HG02943 (cell line): ENCODE results near the gene KBTBD13.
"Not testable (repeated sequence)": the region's sequence is repeated elsewhere in the genome, so short reads cannot be mapped to it uniquely, and the experiment has no call there.

Experiments
- ATAC-seq: cut with Tn5 transposase; IDR thresholded peaks from one replicate; pipeline ENCODE4 v1.9.1; 2021; ENCODE audit warnings: mild to moderate bottlenecking, low read depth, moderate library complexity; ENCODE audit not compliant: unreplicated experiment

Gene KBTBD13

DNA sequence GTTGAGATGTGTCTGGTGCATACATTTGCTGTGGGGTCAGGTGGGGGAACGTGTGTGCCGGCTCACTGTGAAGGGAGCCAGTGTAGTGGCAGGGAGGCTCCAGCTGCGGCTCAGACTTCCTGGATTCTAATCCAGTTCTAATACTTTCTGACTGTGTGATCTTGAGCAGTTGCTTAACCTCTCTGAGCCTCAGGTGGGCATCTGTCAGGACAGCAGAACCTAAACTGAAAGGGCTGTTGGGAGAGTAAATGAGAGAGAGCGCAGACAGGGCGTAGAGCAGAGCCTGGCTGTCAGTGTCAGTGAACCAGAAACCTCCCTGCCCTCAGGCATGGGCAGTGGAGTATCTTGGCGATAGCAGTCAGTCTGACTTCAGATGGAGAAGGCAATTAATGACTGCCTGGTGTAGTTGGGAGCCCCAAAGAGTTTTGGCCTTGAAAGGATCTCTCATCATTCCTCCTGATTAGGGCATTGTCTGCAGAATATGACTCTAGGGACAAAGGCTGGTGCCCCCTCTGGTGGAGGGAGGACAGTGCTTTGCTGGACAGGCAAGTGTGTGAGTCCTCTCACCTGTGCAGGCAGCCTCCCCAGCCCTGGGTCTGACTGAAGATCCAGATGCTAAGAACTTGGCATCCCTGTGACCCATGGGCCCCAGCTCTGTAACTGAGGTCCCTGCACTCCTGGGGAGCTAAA, 9.6 kb downstream of the KBTBD13 start:
- no peak for ATAC-seq

- ATAC-seq: no peak
Observed at GRCh38 chr15:65086680-65087111, 10.2 kb downstream of the KBTBD13 start.

DNA sequence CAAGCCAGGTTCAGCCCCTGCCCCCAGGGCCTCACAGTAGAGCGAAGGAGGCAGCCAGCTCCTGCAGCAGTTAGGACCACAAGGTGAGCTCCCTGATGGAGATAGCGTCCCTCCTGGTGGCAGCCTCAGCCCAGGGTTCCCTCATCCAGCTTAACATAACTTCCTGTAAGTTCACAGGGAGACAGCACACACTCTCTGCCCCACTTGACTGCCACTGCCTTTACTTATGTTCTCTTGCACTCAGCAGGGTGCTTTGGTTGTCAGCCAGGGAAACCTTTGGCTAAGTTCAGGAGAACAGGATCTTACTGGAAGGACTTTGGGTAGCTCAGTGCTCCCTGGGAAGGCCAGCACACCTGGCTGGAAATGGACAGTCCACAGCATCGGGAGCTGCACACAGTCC, 10.9 kb downstream of the KBTBD13 start:
- ATAC-seq: no peak

DNA sequence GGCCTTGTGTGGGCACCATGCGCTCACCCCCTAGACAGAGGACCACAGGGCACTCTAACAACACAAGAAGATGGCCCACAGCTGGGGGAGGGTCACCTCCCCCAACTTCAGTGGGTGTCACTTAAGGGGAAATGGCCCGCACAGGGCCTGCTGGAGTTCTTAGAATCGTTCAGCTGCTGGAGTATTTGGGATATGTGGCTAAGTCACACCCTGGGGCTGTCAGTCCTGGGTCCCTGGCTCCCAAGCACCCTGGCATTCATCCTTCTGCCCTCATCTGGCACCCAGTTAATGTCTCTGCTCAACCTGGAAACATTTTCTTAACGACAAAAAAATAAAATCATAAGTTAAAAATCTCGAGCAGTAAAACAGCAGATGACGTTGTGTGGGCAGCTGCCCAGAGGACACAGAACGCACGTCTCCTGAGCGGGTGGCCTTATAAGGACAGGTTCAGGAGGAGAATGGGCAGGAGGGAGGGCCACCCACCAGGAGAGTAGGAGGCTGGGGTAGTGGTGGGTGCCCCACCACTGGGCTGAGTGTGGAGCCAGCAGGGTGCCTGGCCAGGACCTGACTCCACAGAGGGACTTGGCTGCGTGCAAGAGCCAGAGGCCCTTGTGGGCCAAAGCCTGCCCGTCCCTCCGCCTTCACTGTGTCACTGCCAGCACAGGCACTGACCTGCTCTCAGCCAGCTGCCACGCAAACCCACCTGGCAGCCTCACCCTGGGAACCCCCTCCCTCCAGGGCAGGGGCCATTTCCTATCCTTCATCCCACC, 11.5 kb downstream of the KBTBD13 start:
- no peak for ATAC-seq

- no peak for ATAC-seq
Observed at GRCh38 chr15:65088643-65089021, 12.1 kb downstream of the KBTBD13 start.

GRCh38 chr15:65089206-65089824, 12.8 kb downstream of the KBTBD13 start:
- ATAC-seq: no peak

DNA sequence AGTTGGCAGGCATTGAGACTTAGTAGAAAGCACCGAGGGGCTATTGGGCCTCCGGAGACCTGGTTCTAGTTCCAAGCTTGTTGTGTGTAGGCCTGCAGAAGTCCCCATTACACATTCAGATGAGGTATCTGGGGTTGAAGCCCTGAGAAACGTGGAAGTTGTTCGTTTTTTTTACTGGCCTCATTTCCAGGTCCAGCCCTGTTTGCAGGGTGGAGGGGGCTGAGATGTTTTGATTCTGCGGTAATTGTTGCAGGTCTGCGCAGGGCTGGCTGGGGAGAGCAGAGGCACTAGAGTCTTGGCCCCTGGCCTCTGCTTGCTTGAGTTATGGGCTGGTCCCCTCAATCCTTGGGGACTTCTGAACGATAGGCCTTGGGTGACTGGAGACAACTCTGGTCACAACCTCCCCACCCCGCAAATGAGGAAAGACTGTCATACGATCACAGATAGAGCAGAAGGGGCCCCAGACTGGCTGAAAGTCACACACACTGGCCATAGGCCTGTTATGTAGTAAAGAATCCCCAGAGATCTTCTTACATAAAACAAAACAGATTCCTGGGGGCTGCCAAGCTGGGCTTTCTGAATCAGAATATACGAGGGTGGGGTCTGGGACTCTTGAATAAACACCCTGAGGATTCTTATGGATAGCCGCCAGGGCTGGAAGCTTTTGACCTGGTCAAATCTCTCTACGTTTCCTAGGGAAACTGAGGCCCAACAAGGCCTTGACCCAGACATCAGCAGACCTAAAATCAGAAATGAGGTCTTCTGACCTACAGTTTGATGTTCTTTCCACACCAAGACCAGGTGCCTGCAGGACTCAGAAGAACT, 15.6 kb downstream of the KBTBD13 start:
- ATAC-seq: no peak

DNA sequence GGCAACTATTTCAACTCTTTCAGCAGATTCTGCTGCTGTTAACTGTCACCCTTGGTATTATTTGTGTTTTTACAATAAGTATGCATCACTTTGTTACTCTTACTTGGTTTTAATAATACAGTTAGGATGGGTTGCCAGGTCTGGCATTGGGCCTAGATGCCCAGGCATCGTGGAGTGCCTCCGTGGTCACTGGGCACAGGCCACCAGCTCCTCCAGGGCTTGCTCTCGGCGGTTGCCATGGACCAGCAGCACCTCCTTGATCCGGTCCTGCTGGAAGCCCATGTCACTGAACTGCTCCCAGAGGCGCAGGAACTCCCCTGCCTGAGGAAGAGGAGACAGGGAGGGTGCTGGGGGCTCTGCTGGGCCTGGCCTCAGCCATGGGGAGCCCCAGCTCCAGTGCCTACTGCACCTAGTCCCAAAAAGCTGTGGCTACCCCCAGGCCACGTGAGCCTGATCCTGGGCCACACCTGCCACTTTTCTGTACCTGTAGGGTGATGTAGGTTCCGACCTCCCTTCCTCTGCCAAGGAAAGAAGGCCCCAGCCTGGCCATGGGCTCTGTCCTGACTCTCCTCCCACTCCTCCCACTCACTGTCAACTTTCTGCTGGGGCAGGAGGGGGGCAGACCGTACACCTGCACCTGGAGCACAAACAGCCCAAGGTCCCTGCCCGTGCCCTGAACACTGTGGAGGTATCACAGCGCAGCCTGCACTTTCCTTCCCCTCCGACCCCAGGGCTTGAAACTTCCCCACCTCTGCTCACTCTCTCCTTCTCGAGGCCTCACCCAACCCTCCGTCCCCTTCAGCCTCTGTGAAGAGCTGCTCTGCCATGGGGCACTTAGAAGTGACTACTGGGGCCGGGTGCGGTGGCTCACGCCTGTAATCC, 16.6 kb downstream of the KBTBD13 start:
- no peak for ATAC-seq

GRCh38 chr15:65093793-65094170, 17.2 kb downstream of the KBTBD13 start:
- not testable (repeated sequence) for ATAC-seq

DNA sequence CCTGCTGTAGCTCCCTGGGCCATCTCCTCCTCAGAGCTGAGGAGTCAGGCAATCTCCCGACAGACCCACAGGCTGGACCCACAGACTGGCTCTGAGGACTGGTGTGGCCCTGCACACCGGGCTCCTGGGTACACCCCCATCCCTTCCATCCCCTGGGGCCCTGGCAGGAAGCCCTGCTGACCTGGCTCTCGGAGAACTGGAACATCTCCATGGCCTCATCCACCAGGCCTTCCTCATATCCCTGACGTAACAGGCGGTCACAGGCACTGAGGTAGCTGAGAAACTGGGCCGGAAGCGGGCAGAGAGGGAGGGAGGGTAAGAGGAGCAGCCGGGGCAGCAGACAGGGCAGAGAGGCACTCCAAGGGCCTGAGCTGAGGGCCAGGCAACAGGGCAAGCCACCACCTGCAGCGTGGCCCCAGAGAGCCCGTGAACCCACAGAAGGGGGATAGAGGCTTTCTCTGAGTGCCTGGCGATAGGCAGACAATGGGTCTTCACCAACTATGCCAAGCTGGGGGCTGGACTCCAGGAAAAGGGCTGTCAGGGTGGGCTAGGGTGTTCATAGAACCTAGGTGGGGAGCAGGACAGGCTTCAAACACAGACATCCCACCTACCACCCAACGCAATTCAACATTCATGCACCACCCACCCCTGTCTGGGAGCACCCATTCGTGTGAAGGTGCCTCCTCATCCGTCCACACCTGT, 17.9 kb downstream of the KBTBD13 start:
- ATAC-seq: no peak

DNA sequence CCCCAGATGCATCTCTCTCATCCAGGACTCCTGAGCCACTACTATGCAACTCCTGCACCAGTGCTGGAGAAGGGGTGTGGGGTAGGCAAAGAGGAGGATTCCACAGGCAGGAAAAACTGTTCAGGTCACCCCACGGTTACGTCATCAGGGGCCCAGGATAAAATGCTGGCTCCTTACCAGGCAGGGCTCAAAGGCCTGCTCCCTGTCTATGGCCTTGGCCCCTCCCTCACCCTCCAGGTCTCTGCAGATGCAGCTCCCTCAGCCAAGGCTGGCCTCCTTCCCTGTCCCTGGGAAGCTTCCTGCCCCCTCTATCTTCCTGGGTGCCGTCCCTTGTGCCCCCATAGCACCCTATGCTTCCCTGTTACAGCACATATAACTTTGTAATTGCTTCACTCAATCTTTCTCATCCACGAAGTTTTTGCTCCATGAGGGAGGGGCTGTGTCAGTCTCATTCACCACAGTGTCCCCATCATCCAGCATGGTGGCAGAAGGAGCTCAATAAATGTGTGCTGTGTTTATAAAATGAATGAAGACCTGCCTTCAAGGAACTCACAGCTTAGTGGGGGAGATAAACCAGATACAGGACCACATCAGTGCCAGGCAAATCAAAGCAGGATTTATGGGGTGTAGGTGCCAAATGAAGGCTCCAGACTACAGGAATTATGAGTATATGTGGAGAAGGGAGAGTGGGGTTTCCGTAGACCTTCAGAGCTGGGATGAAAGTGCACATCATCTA, 18.6 kb downstream of the KBTBD13 start:
- no peak for ATAC-seq

- ATAC-seq: no peak
Observed at GRCh38 chr15:65095747-65096104, 19.2 kb downstream of the KBTBD13 start.

GRCh38 chr15:65096481-65097385, 20.2 kb downstream of the KBTBD13 start:
- ATAC-seq: no peak

- no peak for ATAC-seq
Observed at GRCh38 chr15:65097651-65098263, 21.2 kb downstream of the KBTBD13 start.

DNA sequence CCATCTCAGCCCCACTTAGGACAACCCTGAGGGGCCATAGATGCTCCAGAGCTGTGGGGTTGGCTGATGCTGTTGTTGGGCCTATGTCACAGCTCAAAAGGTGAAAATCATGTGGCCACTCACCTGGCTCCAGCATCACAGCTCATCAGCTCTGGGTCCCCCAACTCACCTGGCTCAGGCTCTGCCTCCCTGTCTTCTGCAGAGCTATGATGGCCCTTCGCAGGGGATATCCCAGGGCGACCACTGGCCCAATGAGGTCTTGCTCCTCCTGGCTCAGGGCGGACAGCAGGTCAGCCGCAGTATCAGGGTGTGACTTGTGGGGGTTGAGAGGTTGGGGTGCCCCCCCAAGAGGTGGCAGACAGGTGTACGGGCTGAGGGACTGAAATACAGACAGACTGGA, 22.8 kb downstream of the KBTBD13 start:
- no peak for ATAC-seq

DNA sequence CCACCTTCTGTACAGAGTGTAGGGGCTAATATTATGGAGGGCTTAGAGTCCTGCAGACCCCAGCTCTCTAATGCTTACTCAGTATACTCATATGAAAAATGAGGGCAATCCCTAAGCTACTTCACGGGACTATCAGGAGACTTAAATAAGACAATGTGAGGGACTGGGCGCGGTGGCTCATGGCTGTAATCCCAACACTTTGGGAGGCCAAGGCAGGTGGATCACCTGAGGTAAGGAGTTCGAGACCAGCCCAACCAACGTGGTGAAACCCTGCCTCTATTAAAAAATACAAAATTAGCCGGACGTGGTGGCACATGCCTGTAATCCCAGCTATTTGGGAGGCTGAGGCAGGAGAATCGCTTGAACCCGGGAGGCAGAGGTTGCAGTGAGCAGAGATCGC, 23.3 kb downstream of the KBTBD13 start:
- ATAC-seq: not testable (repeated sequence)

GRCh38 chr15:65100442-65100841, 23.9 kb downstream of the KBTBD13 start:
- ATAC-seq: no peak
